ENCODE results near the gene GPR151.
A peak's percentile ranks its signal among the peaks of the same experiment; 100 is the strongest.
"Not testable (repeated sequence)": the region's sequence is repeated elsewhere in the genome, so short reads cannot be mapped to it uniquely, and the experiment has no call there.

The GPR151 gene

DNA sequence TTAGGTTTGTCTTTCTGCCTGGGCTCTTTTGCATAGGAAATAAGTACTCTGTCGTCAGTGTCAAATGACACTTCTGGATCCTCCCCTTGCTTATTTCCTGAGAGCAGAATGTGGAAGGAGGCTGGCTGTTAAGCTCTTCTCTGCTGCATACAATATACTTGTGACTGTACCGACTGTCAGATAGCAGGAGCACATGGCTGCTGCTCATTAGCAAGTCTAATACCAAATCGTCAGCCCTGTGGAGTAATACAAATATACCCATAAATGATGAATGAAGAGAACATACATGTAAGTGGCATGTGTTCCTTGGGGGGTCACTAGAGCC is at the start of gene GPR151:
TSS of gene GPR151 (minus strand) at position 40 of the 325 bp plus-strand sequence. CDS start 77 bp downstream, outside the sequence.
- no peak for DNase-seq

DNA sequence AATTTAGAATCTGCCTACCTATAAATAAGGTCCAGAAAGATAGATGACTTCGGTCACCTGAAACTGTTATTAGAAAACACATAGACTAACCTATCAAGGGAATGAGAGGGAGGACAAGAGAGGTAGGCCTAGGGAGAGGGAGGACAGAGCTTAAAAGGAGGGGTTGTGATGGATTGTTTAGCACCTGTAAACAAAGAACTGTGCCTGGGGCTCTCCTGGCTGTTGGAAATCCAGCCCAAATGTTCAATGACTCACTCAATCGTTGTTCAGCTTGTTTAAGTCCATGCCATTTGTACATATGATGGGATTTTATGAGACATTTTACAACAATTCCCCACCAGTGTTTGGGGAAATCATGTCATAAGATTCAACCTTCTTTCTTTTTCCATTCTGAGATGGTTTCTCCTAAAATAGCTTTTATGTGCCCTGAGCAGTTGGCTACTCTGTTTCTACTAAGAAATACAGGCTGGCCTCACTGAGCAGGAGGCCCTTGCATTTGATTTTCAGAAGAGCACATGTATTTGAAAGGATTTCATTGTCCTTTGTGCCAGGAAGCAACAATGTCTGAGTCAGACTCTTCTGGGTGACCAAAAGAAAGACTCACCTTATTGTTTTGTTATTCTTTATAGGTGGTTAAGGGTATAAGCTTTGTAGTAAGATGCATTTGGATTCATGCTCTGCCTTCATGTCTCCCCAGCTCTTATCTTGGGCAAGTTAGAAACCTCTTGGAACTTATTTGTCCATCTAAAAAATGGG is 48.2 kb upstream of the GPR151 start:
- no peak for DNase-seq

DNA sequence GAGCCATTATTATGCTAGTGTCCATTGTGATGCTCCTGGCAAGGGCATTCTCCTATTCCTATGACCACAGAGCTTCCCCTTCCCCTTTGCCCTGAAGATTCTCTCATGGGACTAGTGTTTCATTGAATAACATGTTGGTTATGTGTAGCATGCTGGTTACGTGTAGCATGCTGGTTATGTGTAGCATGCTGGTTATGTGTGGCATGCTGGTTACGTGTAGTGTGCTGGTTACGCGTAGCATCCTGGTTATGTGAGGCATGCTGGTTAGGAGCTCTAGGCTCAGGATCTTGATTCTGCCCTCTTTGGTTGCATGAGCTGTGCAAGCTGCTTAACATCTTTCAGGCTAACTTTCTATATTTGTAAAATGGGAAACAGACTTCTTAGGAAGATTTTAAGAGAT is 46.5 kb upstream of the GPR151 start:
- DNase-seq = no peak

DNA sequence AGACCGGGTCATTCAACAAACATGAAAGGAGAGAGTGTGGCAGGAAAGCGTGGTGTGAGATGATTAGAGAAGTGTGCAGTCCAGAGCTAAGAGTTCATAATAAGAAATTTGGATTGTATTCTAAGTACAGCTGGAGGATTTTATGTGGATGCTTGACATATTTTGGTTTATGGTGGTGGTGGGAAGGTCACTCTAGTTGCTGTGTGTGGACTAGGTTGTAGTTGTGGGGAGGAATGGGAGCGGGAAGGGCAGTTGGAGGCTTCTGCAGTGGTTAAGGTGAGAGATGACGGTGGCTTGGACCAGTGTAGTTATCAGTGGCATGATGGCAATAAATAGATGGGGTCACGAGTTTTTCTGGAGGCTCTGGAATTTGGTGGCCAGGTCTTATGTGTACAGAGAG is 45.7 kb upstream of the GPR151 start:
- no peak for DNase-seq

DNA sequence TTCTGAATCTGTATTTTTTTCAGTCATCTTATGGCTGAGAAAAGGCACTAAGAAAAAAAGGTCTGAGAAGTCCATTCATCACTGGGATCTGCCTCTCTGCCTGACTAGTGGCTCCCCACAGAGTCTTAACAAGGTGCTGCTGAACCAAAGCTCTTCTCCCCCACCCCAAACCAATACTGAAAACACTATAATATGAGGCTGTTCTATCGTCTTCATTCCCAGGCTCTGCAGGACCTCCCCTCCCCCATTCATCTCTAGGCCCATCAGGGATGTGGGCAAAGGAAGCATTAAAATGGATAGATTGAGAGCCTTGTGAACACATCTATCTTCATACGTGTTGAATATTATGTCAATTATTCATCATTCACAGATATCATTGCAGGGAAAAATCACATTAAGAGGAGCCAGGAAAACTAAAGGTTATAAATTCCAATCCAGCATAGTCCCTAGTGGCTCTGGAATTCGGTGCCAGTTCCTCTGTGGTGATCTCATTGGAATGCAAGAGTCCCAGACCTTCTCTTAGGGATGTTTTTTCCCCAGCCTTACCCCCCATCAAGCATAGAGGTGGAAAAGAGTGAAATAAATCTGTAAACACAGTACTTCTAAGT is 44.3 kb upstream of the GPR151 start:
- no peak for DNase-seq

DNA sequence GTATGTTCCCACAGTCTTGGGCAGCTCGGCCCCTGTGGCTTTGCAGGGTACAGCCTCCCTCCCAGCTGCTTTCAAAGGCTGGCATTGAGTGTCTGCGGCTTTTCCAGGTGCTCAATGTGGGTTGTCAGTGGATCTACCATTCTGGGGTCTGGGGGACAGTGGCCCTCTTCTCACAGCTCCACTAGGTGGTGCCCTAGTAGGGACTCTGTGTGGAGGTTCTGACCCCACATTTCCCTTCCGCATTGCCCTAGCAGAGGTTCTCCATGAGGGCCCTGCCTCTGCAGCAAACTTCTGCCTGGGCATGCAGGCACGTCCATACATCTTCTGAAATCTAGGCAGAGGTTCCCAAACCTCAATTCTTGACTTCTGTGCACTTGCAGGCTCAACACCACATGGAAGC is 40.9 kb upstream of the GPR151 start:
- not testable (repeated sequence) for DNase-seq

DNA sequence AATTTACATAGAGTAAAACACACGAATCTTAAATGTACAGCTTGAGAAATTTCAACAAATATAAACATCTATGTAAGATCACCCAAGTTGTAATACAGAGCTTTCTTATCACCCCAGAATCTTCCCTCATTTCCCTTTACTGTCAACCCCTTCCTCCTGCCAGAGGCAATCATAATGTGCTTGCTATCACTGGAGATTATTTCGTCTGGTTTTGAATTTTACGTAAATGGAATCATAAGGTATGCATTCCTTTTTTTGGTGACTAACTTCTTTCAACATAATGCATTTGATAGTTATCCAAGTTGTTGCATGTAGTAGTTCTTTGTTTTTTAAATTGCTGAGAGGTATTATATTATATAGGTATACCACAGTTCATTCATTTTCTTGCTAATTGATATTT is 37.5 kb upstream of the GPR151 start:
- DNase-seq = no peak

DNA sequence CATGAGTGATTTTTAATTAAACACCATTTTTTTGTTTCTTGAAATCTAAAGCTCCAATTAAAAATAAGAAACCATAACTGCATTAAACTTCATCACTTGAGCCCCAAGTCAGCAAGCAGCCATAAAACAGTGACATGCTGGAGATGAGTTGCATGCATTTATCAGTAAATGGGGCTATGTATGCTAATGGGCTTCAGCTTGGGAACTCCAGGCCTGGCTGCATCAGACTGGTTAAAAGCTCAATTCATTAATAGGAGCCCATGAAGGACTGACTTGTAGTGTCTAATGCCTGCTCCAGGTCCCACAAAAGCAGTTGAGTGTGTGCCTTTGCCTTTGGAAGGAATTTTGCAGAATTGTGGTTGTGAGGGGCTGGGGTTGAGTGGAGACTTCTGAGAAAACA is 33.6 kb upstream of the GPR151 start:
- no peak for DNase-seq

DNA sequence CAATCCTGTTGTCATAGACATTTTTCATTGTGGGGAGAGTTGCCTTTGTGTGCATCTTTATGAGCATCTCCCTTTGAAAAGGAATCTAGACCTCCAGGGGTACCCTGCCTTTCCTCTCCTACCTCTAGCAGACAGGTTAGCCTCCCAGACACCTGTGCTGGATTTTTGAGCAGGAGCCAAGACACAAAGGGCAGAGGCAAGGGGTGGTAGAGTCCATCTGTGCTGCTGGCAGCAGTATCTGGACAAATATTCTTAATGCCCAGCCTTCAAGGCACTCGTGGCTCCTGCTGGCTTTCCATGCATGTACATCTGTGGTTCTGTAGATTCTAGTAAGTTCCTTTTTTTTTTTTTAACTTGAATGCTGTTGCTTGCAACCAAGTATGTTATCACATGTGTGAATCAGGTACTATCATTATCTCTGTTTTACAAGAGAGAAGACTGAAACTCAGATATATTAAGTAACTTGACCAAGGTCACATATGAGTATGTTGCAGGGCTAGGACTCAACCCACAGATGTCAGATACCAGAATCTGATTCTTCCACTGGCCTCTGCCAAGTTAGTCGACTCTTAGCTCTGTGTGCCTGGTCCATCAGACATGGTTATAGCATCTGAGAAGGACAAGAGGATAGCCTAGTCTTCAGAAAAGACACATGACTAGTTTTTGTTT is 32.9 kb upstream of the GPR151 start:
- peak; percentile 83 for DNase-seq

DNA sequence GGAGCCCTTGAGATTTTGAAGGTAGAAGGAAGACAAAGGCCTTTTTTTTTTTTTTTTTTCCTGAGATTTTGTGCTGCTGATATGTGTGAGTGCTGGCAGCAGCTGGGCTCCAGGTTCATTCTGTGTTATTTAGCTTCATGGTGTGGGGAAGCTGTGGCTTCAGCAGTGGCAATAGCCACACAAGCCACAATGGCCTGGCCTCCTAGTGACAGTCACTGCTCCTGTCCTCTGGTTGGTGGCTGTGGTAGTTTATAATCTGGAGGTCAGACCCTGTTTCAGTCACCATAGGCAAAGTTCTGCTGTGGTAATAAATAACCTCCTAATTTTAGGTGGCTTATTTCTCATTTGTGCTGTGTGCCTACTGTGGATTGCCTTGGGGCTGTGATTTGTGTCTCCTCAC is 28.2 kb upstream of the GPR151 start:
- DNase-seq = no peak

DNA sequence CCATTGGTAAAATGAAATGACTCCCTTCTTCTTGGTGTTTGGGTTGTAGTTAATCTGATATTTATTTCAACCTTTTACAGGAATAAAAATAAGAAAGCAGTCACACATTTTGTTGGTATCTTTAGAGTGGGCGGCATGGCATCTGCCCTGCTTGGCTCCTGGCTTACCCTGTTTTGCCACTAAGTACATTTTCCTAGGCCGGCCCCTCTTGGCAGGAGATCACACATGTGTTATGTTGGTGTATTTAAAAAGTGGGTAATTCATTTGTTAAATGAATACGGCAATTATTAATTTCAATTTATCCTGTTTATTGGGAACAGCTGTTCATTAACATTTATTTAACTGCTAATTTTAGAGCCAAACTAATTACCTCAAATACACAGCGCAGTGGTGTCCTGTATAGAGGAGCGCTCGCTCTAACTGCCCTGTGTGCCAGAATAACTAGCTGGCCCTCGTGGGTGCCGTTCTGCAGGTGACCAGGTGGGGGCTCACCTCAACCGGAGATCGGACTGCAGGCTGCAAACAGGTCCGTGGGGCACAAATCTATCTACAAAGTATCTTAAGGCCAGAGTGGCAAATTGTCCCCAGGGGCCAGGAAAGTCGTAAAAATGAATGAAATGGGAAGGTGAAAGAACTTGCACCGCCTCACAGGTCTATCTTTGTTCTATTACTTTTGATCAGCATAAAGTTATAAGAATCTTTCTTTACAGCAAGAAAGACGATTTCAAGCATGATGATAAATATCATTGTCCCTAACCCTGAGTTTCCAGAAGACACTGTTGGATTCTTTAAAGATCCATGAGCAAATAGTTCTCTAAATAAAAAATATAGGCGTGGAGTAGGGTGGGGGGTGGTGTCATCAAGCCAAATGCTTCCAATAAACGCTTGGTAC is 26.2 kb upstream of the GPR151 start:
- DNase-seq = peak; percentile 80

DNA sequence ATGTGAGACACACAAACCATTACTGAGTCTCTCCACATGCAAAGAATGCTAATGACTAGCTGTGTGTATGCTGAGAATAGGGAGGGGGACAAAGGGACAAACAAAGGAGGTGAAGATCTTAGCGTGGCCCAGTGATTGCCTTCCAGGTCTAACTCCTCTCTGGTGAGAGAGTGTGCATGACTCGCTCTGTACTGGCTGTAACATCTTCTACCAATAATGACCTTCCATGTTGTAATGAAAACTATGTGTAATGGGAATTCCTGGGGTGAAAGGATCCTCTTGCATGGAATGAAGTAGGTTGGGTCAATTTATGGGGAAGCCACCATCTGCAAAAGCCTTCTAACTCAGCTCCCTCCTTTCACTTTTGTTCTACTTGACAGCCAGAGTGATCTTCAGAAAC is 24.4 kb upstream of the GPR151 start:
- no peak for DNase-seq

DNA sequence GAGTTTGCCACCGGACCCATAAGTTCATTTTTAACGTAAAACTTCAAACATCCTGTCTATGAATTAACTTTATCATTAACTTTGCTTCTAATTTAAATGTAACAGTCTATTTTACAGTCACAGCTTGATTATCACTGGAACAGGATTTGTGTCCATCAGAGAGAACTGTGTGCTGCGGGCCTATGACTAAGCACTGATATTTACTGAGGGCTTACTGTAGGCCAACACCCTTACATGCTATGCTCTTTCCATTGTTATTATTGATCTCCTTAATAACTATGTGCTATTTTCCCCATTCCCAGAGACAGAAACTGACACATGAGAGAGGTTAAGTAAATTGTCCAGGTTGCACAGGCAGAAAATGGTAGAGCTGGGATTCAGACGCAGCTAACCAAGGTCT is 24.0 kb upstream of the GPR151 start:
- no peak for DNase-seq

DNA sequence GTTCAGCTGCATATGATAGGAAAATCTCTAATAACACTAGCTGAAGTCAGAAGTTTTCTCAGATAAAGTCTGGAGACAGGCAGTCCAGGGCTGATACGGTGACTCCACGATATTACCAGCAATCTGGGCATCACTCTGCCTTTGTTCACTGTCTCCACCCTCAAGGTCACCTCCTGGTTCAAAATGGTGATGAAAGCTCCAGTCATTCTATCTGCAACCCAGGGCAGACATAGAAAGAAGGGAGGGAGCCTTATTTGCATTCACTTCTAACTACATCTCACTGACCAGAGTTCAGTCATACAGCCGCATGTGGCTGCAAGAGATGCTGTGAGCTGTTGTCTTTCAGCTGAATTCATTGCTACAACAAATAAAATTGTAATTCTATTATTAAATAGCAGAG is 22.4 kb upstream of the GPR151 start:
- no peak for DNase-seq

DNA sequence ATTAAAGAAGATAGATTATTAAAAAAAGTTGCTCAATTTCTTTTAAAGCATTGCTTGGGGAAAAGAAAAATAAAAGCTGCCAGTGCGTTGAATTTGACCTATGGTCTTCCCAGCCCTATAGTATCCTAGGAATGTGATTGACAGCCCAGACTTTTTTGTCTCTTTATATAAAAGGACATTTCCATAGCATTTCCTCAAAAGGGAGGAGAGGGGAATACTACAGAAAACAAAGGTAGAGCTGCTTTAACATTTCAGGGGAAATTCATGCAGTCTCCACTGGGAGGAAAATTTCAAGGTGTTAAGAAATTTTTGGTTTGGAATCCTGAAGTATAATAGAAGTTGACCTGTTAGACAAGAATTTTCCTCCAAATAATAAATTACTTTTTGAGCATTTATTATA is 17.9 kb upstream of the GPR151 start:
- no peak for DNase-seq

DNA sequence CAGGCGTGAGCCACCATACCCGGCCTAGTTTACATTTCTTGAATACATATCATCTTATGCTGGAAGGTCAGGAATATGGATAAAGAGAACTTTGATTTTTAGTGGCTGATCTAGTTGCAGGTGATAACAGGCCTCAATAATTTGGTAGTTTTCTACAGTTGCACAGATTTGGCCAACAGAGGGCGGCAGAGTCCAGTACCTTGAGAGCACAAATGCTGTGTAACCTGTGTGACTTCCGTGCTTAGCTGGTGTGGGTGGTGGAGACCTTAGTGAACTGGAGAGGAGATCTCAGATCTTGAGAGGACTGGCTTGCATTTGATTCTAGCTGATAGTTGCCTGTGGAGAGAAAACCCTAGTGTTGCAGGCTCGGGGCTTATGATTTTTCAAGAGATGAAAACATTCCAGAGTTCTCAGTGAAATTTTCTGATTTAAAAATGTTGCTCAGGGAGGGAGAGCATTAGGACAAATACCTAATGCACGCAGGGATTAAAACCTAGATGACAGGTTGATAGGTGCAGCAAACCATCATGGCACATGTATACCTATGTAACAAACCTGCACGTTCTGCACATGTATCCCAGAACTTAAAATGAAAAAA is 17.4 kb upstream of the GPR151 start:
- DNase-seq = peak; percentile 11

DNA sequence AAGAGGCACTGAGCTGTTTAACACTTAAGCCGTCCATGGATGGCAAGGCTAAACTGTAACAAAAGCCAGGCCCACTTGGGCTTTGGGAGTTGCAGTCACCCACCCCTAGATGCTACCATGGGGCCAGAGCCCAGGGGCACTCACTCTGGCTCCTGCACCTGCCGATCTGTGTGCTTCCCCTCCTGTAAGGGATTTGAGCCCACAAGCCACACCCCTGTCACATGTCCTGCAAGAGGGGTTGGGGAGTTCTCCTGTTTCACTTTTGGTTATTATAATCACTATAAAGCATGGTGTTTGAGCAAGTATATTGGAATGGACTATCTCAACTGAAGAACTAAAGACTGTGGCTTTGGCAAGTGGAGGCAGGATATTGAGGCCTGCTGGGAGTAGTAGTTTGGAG is 14.0 kb upstream of the GPR151 start:
- DNase-seq = no peak

DNA sequence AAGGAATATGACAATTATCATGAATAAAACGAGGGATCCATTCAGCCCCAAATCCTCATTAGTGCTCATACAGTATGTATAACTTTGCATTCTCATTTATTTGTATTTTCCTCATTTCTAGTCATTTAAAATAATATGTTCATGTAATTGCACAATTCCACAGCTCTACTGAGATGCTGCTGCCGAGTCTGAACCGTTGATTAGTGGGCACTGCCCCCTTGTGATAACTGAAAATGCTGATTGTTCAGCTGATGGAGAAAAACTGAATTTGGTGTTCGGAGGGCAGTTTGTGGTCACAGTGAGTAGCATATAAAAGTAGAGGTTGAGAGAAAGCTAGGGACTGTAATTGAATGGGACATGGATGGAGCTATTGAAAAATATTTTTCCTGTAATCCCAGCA is 12.2 kb upstream of the GPR151 start:
- no peak for DNase-seq

DNA sequence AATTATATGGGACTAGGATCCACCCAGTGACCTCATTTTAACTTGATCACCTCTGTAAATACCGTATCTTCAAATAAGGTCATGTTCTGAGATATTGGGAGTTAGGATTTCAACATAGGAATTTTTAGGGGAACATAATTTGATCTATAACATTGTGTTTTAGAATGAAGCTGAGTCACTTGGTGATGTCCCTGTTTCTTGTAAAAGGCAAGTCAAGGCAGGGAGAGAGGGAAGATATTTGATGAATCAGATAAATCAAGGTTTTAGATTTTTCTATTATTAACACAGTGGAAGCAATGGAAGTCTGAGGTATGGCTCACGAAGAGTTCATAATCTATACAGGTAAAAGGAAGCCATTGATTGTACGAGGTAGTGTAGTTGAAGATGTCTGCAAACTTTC is 11.8 kb upstream of the GPR151 start:
- DNase-seq = no peak

DNA sequence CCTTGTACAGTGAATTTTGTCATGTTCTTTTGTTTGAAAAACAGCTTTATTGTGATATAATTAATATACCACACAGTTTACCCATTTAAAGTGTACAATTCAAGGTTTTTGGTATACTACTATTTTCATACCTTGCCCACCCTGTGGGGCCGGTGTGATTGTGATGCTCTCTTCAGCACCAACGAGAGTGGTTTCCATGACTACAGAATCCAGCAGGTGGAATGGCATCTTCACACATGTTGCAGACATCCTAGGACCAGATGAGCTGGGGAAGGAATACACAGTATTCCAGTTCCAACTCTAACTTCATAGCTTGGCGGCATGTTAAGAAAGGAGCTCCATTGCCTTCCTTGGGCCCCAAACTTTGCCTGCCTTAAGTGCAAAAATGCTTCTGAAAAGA is 7.7 kb upstream of the GPR151 start:
- DNase-seq = no peak

DNA sequence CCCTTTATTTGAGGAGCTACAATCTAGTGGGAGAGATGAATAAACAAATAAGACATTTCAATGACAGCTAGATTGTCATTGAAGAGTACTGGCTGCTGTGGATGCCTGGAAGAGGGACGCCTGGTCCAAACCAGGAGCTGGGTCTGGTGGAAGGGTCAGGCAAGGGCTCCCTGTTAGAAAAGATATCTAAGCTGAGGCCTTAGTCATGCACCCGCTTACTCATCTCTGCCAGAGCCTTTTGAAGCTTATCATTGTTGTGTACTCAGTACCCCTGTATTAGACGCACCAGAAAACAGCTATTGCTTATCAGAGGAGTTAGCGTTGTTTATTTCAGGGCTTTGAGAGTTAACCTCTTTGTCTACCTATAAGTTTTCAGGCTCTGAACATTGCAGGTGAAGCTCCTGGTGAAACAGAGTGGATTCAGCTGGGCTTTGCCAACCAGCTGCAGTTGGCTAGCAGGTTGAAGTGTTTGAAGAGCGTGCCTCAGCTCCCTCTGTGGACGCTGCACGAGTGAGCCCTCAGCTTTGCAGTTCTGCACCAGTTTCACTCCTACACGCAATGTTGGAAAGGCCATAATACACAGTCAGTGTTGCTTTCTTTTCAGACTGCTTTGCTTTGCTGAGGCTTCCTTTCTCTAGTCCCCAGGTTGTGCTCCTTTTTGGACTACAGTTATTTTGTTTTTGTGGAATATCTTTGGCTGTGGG is 5.6 kb upstream of the GPR151 start:
- DNase-seq = no peak

DNA sequence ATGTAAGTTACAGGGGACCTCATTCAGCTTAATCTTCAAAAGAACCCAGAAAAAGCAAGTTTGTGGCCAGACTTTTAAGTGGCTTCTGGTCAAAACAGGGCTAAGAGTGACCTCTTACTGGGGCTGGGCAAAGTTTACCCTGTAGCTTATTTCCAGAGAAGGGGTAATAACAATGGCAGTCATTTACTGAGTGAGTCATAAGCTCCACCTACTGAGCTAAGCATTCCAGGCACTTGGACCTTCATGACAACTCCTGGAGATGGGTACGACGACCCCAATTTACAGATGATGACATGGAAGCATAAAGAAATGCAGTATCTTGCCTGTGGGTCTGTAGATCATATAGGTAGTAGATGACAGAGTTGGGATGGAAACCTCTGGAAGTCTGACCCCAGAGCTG is 4.7 kb upstream of the GPR151 start:
- DNase-seq = no peak
